HepG2 (cell line): ENCODE results near the gene ANKAR. TPM values are rescaled to one million over a fixed set of nuclear protein-coding genes. Genes with fewer than 3 reads are reported as not detected.
A peak's percentile ranks its signal among the peaks of the same experiment; 100 is the strongest.

Source experiments
- ATAC-seq: fragments of 200-7000 bp; cut with Tn5 transposase; 3 replicates; pipeline ENCODE4 v1.9.1; 2020; ENCODE audit warnings: mild to moderate bottlenecking, moderate library complexity
- BruUV-seq: library from RNA; stranded (reverse); fragments of 400-500 nt; replicated peaks from 2 replicates; lab custom pipeline; 2021; lab: Mats Ljungman, UMichigan
- CTCF ChIA-PET: fragments of 300-600 bp; formaldehyde crosslinking; extraction: SDS; loops from one replicate; lab custom pipeline; 2021; ENCODE audit warnings: low total read pairs, inconsistent platforms, low intra/inter-chr PET ratio; lab: Yijun Ruan, JAX
- POLR2A ChIA-PET: fragments of 350-600 bp; sonication (Branson Sonifier 250); formaldehyde crosslinking; loops from one replicate; lab custom pipeline; 2020; ENCODE audit warnings: antibody characterized with exemption, inconsistent platforms; lab: Yijun Ruan, JAX
- DNase-seq: peaks from one replicate; pipeline ENCODE4 v3.0.0-alpha.2; 2015; ENCODE audit warnings: low spot score
- FAIRE-seq: peaks from 3 replicates; lab custom pipeline; 2011; peaks lifted over from hg19 to GRCh38; lab: Jason Lieb, UNC
- H2AFZ ChIP-seq: one replicate; pipeline ENCODE4 v1.6.1; 2011; ENCODE audit warnings: low read length, inconsistent platforms
- H3K27ac ChIP-seq: fragments of 300-600 bp; 3 replicates; pipeline ENCODE4 v1.8.0; 2011; ENCODE audit warnings: mixed run types, mild to moderate bottlenecking, mixed read lengths, low read length, inconsistent platforms; ENCODE audit not compliant: insufficient read depth; ENCODE audit errors: extremely low read length
- H3K27me3 ChIP-seq, 2 experiments: fragments of 200-600 bp in 1 of 2; 2 replicates in 1 of 2; 3 replicates in 1 of 2; pipeline versions ENCODE4 v1.6.0 to v1.8.0; 2011; ENCODE audit warnings: low read length in 2 of 2, mild to moderate bottlenecking in 2 of 2, moderate library complexity in 2 of 2, inconsistent platforms in 1 of 2; ENCODE audit not compliant: insufficient read depth in 2 of 2, control insufficient read depth in 1 of 2
- H3K36me3 ChIP-seq, 2 experiments: fragments of 200-600 bp in 1 of 2; replicated peaks in 1 of 2; 2 replicates in 1 of 2; 3 replicates in 1 of 2; pipeline versions ENCODE4 v1.5.1 to v1.8.0; 2011; ENCODE audit warnings: low read length in 2 of 2, inconsistent platforms in 1 of 2; ENCODE audit not compliant: insufficient read depth in 2 of 2, control insufficient read depth in 1 of 2
- H3K4me1 ChIP-seq: 2 replicates; pipeline ENCODE4 v1.5.1; 2012; ENCODE audit warnings: low read length, inconsistent platforms; ENCODE audit not compliant: insufficient read depth
- H3K4me2 ChIP-seq: 2 replicates; pipeline ENCODE4 v1.6.0; 2011; ENCODE audit warnings: low read depth, low read length, inconsistent platforms
- H3K4me3 ChIP-seq, 3 experiments: fragments of 200-600 bp in 1 of 3; sonication (generic), shearing (Covaris generic) in 1 of 3; replicated peaks in 1 of 3; 2 replicates each; pipeline ENCODE4 v1.5.1; 2011 to 2016; ENCODE audit warnings: low read length in 3 of 3, inconsistent platforms in 2 of 3, low read depth in 2 of 3, mild to moderate bottlenecking in 2 of 3, control low read depth in 1 of 3, mixed read lengths in 1 of 3; ENCODE audit not compliant: insufficient read depth in 1 of 3
- H3K79me2 ChIP-seq: one replicate; pipeline ENCODE4 v1.6.1; 2011; ENCODE audit warnings: low read length, inconsistent platforms; ENCODE audit not compliant: insufficient read depth
- H3K9ac ChIP-seq: 2 replicates; pipeline ENCODE4 v1.6.0; 2011; ENCODE audit warnings: mild to moderate bottlenecking, low read depth, low read length, inconsistent platforms; ENCODE audit not compliant: insufficient read depth
- H3K9me3 ChIP-seq: 2 replicates; pipeline ENCODE4 v1.5.1; 2012; ENCODE audit warnings: mild to moderate bottlenecking, low read length
- H4K20me1 ChIP-seq: 2 replicates; pipeline ENCODE4 v1.6.0; 2011; ENCODE audit warnings: inconsistent platforms, mild to moderate bottlenecking, low read length, moderate library complexity; ENCODE audit not compliant: insufficient read depth
- CBX2 ChIP-seq, 2 experiments: fragments of 200-600 bp in 1 of 2; sonication (generic); formaldehyde crosslinking in 1 of 2; IDR thresholded peaks; 2 replicates each; pipeline versions ENCODE4 v1.7.0 to v1.8.1; 2018 to 2022; ENCODE audit warnings: low read depth in 2 of 2, low read length in 1 of 2, mild to moderate bottlenecking in 1 of 2, missing genetic modification reagents in 1 of 2
- FOXA3 ChIP-seq: IDR thresholded peaks from 2 replicates; pipeline ENCODE4 v1.6.1; 2016; ENCODE audit warnings: missing genetic modification reagents, missing compliant biosample characterization
- MAFF ChIP-seq: IDR thresholded peaks from 2 replicates; pipeline ENCODE4 v1.6.1; 2011; ENCODE audit warnings: low read depth, low read length, improper control_type of control experiment
- PCBP2 ChIP-seq: fragments of 200-400 bp; formaldehyde crosslinking; optimal IDR thresholded peaks from 2 replicates; pipeline ENCODE3; 2018; ENCODE audit warnings: low read length, low read depth; ENCODE audit not compliant: poor library complexity, severe bottlenecking
- TEAD2 ChIP-seq: sonication (generic); formaldehyde crosslinking; IDR thresholded peaks from 2 replicates; pipeline ENCODE4 v1.9.0; 2021; ENCODE audit warnings: missing genetic modification reagents
- ZBTB4 ChIP-seq: sonication (generic); formaldehyde crosslinking; IDR thresholded peaks from 2 replicates; pipeline ENCODE4 v1.4.0; 2020; ENCODE audit warnings: missing genetic modification reagents, mild to moderate bottlenecking, borderline replicate concordance
- ZIK1 ChIP-seq: sonication (generic); formaldehyde crosslinking; IDR thresholded peaks from 2 replicates; pipeline ENCODE4 v1.5.0; 2020; ENCODE audit warnings: mild to moderate bottlenecking, low read depth, missing genetic modification reagents, borderline replicate concordance
- ZNF264 ChIP-seq: sonication (generic); formaldehyde crosslinking; IDR thresholded peaks from 2 replicates; pipeline ENCODE4 v1.4.0; 2020; ENCODE audit warnings: missing genetic modification reagents
- ZNF598 ChIP-seq: sonication (generic); formaldehyde crosslinking; IDR thresholded peaks from 2 replicates; pipeline ENCODE4 v1.5.1; 2020; ENCODE audit warnings: mild to moderate bottlenecking, missing genetic modification reagents, borderline replicate concordance
- ZNF878 ChIP-seq: sonication (generic); formaldehyde crosslinking; IDR thresholded peaks from 2 replicates; pipeline ENCODE4 v1.8.1; 2023; ENCODE audit warnings: mild to moderate bottlenecking, missing genetic modification reagents, moderate library complexity
- in situ Hi-C: cut with HindIII; loops from 2 replicates; pipeline ENCODE4 v1.10.0; 2017; ENCODE audit warnings: low pct_unique_long_range_greater_than_20kb; ENCODE audit not compliant: extremely low pct_ligation_motif_present
- intact Hi-C: fragments of 100-400 bp; cut with micrococcal nuclease; formaldehyde crosslinking; loops from one replicate; pipeline ENCODE4 v1.10.0; 2022; ENCODE audit not compliant: unreplicated experiment
- polyA plus RNA-seq, 8 experiments: library from polyadenylated mRNA; depleted of rRNA in 3 of 8; stranded (reverse) in 7 of 8; unstranded in 1 of 8; fragments of >200 nt; fragmentation: Illumina TruSeq in 4 of 8; extraction: Trizol in 4 of 8; gene quantifications; 2 replicates each; pipeline versions ENCODE4 v1.2.1 to v1.2.3, GENCODE V29; 2011 to 2016; ENCODE audit warnings: low read depth in 4 of 8, missing spikeins in 1 of 8, mixed read lengths in 1 of 8; ENCODE audit not compliant: insufficient read depth in 1 of 8
- total RNA-seq, 5 experiments: library from RNA; depleted of rRNA; stranded (reverse); fragments of >200 nt; fragmentation: Illumina TruSeq; extraction: Trizol; gene quantifications; 2 replicates each; pipeline ENCODE4 v1.2.3, GENCODE V29; 2016; ENCODE audit warnings: low read depth in 1 of 5
- TF ChIP-seq, protein P1 (sequence below): sonication (generic); formaldehyde crosslinking; IDR thresholded peaks from 2 replicates; pipeline ENCODE4 v1.5.1; 2020; ENCODE audit warnings: missing genetic modification reagents, mild to moderate bottlenecking, borderline replicate concordance

ANKAR gene
- total and polyA plus RNA-seq, 2 of the 13 experiments (the other 11 are each of a cell fraction or from before 2014, with no cell fraction given) = 3.6 to 5.0 TPM

- no peak for TF ChIP-seq ZIK1 (CRISPR knock-in tag)
- no peak for TF ChIP-seq TEAD2
- no peak for TF ChIP-seq ZNF878 (CRISPR knock-in tag)
Observed at GRCh38 chr2:189700681-189701080, 26.2 kb downstream of the ANKAR start (continued).

- intact Hi-C loops = loop anchor here (1.0 kb wide), 1 partner anchor 41 kb away; the partner anchor contains the start of gene ASNSD1
- Histone ChIP-seq H3K9ac (no peak overlapping the region), H3K36me3 (no peaks in the 10 kb centered on the region; a peak in 1 of 5 replicates), H3K4me1 (no peaks in the 10 kb centered on the region), H2AFZ (no peak overlapping the region), H3K4me2 (no peak overlapping the region), H4K20me1 (no peaks in the 10 kb centered on the region), H3K9me3 (no peaks in the 10 kb centered on the region), H3K27me3 (no peaks in the 10 kb centered on the region), H3K4me3 (no peak overlapping the region), H3K27ac (no peak overlapping the region), H3K79me2 (no peaks in the 10 kb centered on the region)
- ATAC-seq (peak; percentile 75), FAIRE-seq (no peak), DNase-seq (peak; percentile 21)
- no TSS peak for BruUV-seq
- TF ChIP-seq FOXA3 (CRISPR knock-in tag) (no peak), PCBP2 (no peak), CBX2 (IDR thresholded peaks at IDR 0.05; ENCODE audit: low read depth, low read length) (no peak), CBX2 (CRISPR knock-in tag; IDR thresholded peaks at IDR 0.05; ENCODE audit: low read depth) (no peak), ZBTB4 (no peak), ZNF598 (CRISPR knock-in tag) (no peak), MAFF (no peak), ZNF264 (CRISPR knock-in tag) (no peak)
- TF ChIP-seq, protein P1, sequence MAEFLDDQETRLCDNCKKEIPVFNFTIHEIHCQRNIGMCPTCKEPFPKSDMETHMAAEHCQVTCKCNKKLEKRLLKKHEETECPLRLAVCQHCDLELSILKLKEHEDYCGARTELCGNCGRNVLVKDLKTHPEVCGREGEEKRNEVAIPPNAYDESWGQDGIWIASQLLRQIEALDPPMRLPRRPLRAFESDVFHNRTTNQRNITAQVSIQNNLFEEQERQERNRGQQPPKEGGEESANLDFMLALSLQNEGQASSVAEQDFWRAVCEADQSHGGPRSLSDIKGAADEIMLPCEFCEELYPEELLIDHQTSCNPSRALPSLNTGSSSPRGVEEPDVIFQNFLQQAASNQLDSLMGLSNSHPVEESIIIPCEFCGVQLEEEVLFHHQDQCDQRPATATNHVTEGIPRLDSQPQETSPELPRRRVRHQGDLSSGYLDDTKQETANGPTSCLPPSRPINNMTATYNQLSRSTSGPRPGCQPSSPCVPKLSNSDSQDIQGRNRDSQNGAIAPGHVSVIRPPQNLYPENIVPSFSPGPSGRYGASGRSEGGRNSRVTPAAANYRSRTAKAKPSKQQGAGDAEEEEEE (CRISPR knock-in tag) = no peak
- ChIA-PET CTCF (interaction anchor here (1.1 to 1.7 kb wide), 2 partner anchors 28 to 41 kb away, joined by 3 to 9 read pairs; partner anchors contain the start of genes ANKAR and ASNSD1), POLR2A (no interaction called here)
- in situ Hi-C loops = no loop called here
Observed at GRCh38 chr2:189702071-189702470, 27.6 kb downstream of the ANKAR start.
